GM06990 (cell line): ENCODE data around the gene FAM20A.

Experiments
- DNase-seq: peaks from one replicate; pipeline ENCODE4 v3.0.0-alpha.2; 2011; ENCODE audit not compliant: insufficient read length; ENCODE audit errors: extremely low read depth
- H3K27me3 ChIP-seq: replicated peaks from 2 replicates; pipeline ENCODE4 v1.6.0; 2011; ENCODE audit warnings: low read length; ENCODE audit not compliant: control insufficient read depth, insufficient read depth
- H3K36me3 ChIP-seq: 2 replicates; pipeline ENCODE4 v1.5.1; 2011; ENCODE audit warnings: low read length; ENCODE audit not compliant: control insufficient read depth, insufficient read depth
- H3K4me3 ChIP-seq: replicated peaks from 2 replicates; pipeline ENCODE4 v1.5.1; 2011; ENCODE audit warnings: low read depth, mild to moderate bottlenecking, control low read depth, low read length
- TF ChIP-seq, protein P1 (sequence below): IDR thresholded peaks from 2 replicates; pipeline ENCODE4 v1.5.1; 2011; ENCODE audit warnings: low read length, control low read depth, mild to moderate bottlenecking, inconsistent platforms; ENCODE audit not compliant: insufficient read depth, poor library complexity, severe bottlenecking

The FAM20A gene

DNA sequence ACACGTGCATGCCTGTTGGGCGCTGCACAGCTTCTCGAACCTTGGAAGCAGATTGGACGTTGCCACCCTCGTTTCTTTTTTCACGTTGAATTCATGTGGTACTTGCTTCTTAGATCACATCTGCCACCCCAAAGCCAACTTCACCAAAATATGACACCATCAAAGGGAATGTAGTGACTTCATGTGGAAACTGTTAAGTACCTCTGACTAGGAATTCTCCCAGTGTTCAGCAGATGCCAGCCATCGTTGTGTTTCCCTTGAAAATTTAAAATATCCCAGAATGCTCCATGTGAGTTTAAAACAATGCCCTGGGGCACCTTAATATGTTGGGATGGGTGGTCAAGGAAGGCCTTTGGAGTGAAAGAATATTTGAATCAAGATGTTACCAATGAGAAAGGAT lies 22.6 kb upstream of the FAM20A start:
- TF ChIP-seq, protein P1, sequence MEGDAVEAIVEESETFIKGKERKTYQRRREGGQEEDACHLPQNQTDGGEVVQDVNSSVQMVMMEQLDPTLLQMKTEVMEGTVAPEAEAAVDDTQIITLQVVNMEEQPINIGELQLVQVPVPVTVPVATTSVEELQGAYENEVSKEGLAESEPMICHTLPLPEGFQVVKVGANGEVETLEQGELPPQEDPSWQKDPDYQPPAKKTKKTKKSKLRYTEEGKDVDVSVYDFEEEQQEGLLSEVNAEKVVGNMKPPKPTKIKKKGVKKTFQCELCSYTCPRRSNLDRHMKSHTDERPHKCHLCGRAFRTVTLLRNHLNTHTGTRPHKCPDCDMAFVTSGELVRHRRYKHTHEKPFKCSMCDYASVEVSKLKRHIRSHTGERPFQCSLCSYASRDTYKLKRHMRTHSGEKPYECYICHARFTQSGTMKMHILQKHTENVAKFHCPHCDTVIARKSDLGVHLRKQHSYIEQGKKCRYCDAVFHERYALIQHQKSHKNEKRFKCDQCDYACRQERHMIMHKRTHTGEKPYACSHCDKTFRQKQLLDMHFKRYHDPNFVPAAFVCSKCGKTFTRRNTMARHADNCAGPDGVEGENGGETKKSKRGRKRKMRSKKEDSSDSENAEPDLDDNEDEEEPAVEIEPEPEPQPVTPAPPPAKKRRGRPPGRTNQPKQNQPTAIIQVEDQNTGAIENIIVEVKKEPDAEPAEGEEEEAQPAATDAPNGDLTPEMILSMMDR, result no peak
- H3K4me3 ChIP-seq, result no peak overlapping the region
- H3K36me3 ChIP-seq, result no peaks in the 10 kb centered on the region
- H3K27me3 ChIP-seq, result no peaks in the 10 kb centered on the region; the same call in 1 of the 2 replicates
- no peak for DNase-seq

DNA sequence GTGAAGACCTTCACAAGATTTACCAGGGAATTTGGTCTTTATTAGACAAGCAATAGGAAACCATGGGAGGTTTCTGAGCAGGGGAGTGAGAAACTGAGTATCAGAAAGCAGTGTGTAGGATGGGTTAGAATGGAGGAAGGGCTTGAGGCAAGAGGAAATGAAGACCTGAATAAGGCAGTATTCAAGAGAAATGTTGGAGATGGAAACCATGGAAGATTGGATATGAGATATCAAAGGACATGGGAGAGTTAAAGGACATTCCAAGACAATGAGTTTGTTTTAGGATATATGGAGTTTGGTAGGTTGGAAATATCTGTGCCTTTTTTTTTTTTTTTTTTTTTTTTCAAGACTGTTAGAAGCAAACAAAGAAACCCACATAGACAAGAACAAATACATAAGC lies 21.3 kb upstream of the FAM20A start:
- H3K4me3 ChIP-seq, result no peak overlapping the region
- no peaks in the 10 kb centered on the region; the same call in 1 of the 2 replicates for H3K27me3 ChIP-seq
- DNase-seq, result no peak
- no peaks in the 10 kb centered on the region for H3K36me3 ChIP-seq
- TF ChIP-seq, protein P1, result no peak

DNA sequence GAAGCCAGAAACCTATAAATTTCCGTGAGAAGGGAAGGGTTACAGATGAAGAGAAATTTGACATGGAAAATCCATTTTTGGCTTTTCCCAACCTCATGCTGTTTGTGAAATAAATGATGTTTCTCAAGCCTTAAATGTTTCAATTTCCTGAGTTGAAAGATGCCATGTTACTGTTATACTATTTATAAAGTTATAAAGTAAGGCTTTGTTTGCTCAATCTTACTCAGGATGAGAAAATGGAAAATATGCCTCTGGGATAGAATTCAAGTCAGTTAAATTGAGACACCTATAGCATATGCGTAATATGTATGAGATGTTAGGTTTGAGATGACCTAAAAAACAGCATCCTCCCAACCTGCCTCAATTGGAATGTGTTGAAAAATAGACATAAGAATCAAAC lies 19.9 kb upstream of the FAM20A start:
- DNase-seq, result no peak
- no peak overlapping the region for H3K4me3 ChIP-seq

DNA sequence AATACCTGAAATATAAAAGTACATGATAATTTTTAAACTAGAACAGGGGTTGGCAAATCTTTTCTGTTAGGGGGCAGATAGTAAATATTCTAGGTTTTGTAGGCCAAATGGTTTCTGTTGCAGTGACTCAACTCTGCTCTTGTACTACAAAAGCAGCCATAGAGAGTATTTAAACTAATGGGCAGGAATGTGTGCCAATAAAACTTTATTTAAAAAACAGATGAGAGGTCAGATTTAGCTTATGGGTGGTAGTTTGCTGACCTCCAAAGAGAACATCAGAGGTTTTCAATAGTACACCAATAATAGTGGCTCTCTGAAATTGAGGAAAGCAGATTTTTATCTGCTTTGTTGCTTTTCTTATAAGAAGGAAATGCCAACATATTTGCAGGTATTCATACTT lies 15.2 kb upstream of the FAM20A start:
- Histone ChIP-seq H3K36me3 (no peaks in the 10 kb centered on the region), H3K4me3 (no peak overlapping the region), H3K27me3 (no peaks in the 10 kb centered on the region)
- no peak for DNase-seq
- TF ChIP-seq, protein P1, result no peak

More for the DNA sequence above, 19.9 kb upstream of the FAM20A start:
- no peaks in the 10 kb centered on the region; the same call in 1 of the 2 replicates for H3K27me3 ChIP-seq
- H3K36me3 ChIP-seq, result no peaks in the 10 kb centered on the region
- TF ChIP-seq, protein P1, result no peak

DNA sequence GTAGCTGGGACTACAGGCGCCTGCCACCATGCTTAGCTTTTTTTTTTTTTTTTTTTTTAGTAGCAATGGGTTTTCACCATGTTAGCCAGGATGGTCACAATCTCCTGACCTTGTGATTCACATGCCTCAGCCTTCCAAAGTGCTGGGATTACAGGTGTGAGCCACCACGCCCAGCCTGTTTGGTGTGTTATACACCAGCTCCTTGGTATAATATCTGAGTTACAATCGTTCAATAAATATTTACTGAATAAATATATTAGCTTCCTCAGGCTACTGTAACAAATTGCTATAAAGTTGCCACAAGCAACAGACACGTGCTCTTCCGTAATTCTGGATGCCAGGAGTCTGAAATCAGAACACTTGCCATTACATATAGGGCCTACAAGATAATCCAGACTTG lies 13.6 kb upstream of the FAM20A start:
- DNase-seq, result no peak
- TF ChIP-seq, protein P1, result no peak
- no peaks in the 10 kb centered on the region for H3K27me3 ChIP-seq
- H3K36me3 ChIP-seq, result no peaks in the 10 kb centered on the region
- H3K4me3 ChIP-seq, result no peak overlapping the region

DNA sequence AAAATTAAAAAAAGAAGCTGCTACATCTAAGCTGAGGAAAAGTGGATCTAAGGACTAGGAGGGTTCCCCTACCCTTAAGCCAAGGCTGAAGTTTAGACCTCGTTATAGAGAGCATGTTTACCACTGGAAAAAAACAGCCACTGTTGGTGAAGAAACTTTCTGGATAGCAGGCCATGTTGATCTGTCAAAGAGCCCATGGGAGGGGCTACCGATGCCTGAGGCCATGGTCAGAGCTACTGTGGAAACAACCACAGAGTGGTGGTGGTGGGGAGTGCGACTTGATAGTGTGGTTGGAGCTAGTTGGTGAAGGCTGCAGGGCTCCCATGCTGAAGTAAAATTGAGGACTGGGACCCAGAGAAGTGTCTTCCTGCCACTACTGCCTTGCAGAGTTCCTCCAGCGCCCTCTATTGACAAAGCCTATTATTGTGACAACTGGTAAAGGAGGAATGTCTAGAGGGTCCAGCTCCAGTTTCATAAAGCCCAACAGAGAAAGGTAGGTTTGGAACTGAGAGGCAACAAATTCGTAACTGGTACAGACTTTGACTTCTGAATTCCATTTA lies 12.7 kb upstream of the FAM20A start:
- DNase-seq, result peak; percentile 20
- no peaks in the 10 kb centered on the region for H3K36me3 ChIP-seq
- H3K4me3 ChIP-seq, result no peak overlapping the region
- H3K27me3 ChIP-seq, result no peaks in the 10 kb centered on the region
- TF ChIP-seq, protein P1, result peak; percentile 82
